Neural crest cell (in vitro differentiated cells): ENCODE results near the gene MPHOSPH10. TPM values are rescaled to one million over a fixed set of nuclear protein-coding genes. Genes with fewer than 3 reads are reported as not detected.

ENCODE experiments used
- DNase-seq: peaks from one replicate; pipeline ENCODE4 v3.0.0; 2021; ENCODE audit warnings: low read depth, mixed read lengths, low spot score
- H3K27ac Mint-ChIP-seq: one replicate; pipeline ENCODE4 v1.8.0; 2021; ENCODE audit warnings: mild to moderate bottlenecking, mixed read lengths; ENCODE audit not compliant: unreplicated experiment
- H3K27me3 Mint-ChIP-seq: 2 replicates; pipeline ENCODE4 v1.8.0; 2021; ENCODE audit warnings: low read depth, mild to moderate bottlenecking, mixed read lengths
- H3K36me3 Mint-ChIP-seq: 2 replicates; pipeline ENCODE4 v1.8.0; 2021; ENCODE audit warnings: low read depth, mild to moderate bottlenecking, mixed read lengths
- H3K4me1 Mint-ChIP-seq: 2 replicates; pipeline ENCODE4 v1.8.0; 2021; ENCODE audit warnings: mixed read lengths
- H3K4me3 Mint-ChIP-seq: one replicate; pipeline ENCODE4 v1.8.0; 2021; ENCODE audit warnings: mild to moderate bottlenecking, mixed read lengths
- H3K9me3 Mint-ChIP-seq: 2 replicates; pipeline ENCODE4 v1.8.0; 2021; ENCODE audit warnings: mixed read lengths
- total RNA-seq: library from RNA; stranded (reverse); gene quantifications from 2 replicates; pipeline ENCODE4 v1.2.1, GENCODE V29; 2021
- TF ChIP-seq, protein P1 (sequence below): fragments of 200-600 bp; sonication (generic); conservative IDR thresholded peaks from 2 replicates; pipeline ENCODE4 v1.5.0; 2021; ENCODE audit warnings: antibody characterized with exemption, mild to moderate bottlenecking

The MPHOSPH10 gene
- total RNA-seq, 1 donor from 2014 or later: 41.7 TPM

DNA sequence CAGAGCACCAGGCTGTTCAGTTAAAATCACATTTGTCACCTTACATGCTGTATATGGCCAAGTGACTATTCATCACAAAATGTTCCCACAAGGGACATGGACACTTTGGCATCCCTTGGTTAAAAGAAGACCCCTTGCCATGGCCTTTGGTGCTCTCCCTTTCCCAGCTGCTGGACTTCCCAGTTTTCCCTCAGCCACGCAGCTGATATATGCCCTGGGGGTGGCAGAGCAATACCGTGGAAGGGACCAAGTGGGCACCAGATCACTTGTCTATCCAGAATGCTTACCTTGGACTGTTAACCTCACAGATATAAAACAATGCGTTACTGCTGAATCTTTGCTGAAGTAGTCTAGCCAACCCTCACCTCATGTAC, 61.1 kb downstream of the MPHOSPH10 start:
- Mint-ChIP-seq H3K27me3 (peaks cover 3% of the 10 kb centered on the region), H3K9me3 (peaks cover 12% of the 10 kb centered on the region), H3K4me3 (no peak overlapping the region), H3K4me1 (no peaks in the 10 kb centered on the region), H3K36me3 (peaks cover 16% of the 10 kb centered on the region), H3K27ac (no peak overlapping the region)
- DNase-seq: no peak
- TF ChIP-seq, protein P1, sequence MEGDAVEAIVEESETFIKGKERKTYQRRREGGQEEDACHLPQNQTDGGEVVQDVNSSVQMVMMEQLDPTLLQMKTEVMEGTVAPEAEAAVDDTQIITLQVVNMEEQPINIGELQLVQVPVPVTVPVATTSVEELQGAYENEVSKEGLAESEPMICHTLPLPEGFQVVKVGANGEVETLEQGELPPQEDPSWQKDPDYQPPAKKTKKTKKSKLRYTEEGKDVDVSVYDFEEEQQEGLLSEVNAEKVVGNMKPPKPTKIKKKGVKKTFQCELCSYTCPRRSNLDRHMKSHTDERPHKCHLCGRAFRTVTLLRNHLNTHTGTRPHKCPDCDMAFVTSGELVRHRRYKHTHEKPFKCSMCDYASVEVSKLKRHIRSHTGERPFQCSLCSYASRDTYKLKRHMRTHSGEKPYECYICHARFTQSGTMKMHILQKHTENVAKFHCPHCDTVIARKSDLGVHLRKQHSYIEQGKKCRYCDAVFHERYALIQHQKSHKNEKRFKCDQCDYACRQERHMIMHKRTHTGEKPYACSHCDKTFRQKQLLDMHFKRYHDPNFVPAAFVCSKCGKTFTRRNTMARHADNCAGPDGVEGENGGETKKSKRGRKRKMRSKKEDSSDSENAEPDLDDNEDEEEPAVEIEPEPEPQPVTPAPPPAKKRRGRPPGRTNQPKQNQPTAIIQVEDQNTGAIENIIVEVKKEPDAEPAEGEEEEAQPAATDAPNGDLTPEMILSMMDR: no peak

Other genes starting within 250 kb of the MPHOSPH10 start
- gene VAX2, start 230.1 kb upstream of the MPHOSPH10 start, total RNA-seq: 6.3 and 8.6 TPM in 2 replicates
- 4.3 and 4.6 TPM in 2 replicates for gene ATP6V1B1, start 194.7 kb upstream of the MPHOSPH10 start, total RNA-seq
- gene ANKRD53, start 152.0 kb upstream of the MPHOSPH10 start, total RNA-seq: 1.2 and 1.7 TPM in 2 replicates
- gene TEX261, start 135.8 kb upstream of the MPHOSPH10 start, total RNA-seq: 57.2 and 58.4 TPM in 2 replicates
- gene NAGK, start 62.0 kb upstream of the MPHOSPH10 start, total RNA-seq: 51.9 and 70.3 TPM in 2 replicates
- gene MCEE, start 405 bp upstream of the MPHOSPH10 start, total RNA-seq: 9.5 and 9.9 TPM in 2 replicates
- 6.5 and 7.4 TPM in 2 replicates for gene PAIP2B, start 96.5 kb downstream of the MPHOSPH10 start, total RNA-seq
- gene ZNF638, start 201.1 kb downstream of the MPHOSPH10 start, total RNA-seq: 159 and 185 TPM in 2 replicates